RWPE2 (cell line): ENCODE measurements around the gene SPATA21.
"Not testable (repeated sequence)": the region's sequence is repeated elsewhere in the genome, so short reads cannot be mapped to it uniquely, and the experiment has no call there.

Experiments used
- ATAC-seq: fragments of 200-7000 bp; cut with Tn5 transposase; 3 replicates; pipeline ENCODE4 v1.9.1; 2021; ENCODE audit warnings: low read depth
- DNase-seq: peaks from one replicate; pipeline ENCODE4 v3.0.0-alpha.2; 2020; ENCODE audit warnings: low spot score
- H3K27ac ChIP-seq: fragments of 450-650 bp; 2 replicates; pipeline ENCODE4 v1.5.1; 2017; ENCODE audit warnings: mild to moderate bottlenecking; ENCODE audit not compliant: poor library complexity, severe bottlenecking
- H3K27me3 ChIP-seq: fragments of 250-450 bp; sonication (Bioruptor Pico); 2 replicates; pipeline ENCODE4 v1.5.1; 2021; ENCODE audit warnings: mild to moderate bottlenecking, moderate library complexity; ENCODE audit not compliant: insufficient read depth, poor library complexity, severe bottlenecking
- H3K36me3 ChIP-seq: fragments of 250-450 bp; sonication (Bioruptor Pico); 2 replicates; pipeline ENCODE4 v1.5.1; 2020; ENCODE audit warnings: low read depth, mild to moderate bottlenecking, moderate library complexity
- H3K4me1 ChIP-seq: fragments of 250-450 bp; sonication (Bioruptor Pico); 2 replicates; pipeline ENCODE4 v1.5.1; 2021; ENCODE audit warnings: mild to moderate bottlenecking, moderate library complexity; ENCODE audit not compliant: insufficient read depth, poor library complexity, severe bottlenecking
- H3K4me3 ChIP-seq: fragments of 250-450 bp; sonication (Bioruptor Pico); 2 replicates; pipeline ENCODE4 v1.5.1; 2021; ENCODE audit warnings: mild to moderate bottlenecking, moderate library complexity; ENCODE audit not compliant: severe bottlenecking
- H3K9me3 ChIP-seq: fragments of 250-450 bp; sonication (Bioruptor Pico); 2 replicates; pipeline ENCODE4 v1.5.1; 2021; ENCODE audit warnings: mild to moderate bottlenecking, moderate library complexity; ENCODE audit not compliant: severe bottlenecking
- TF ChIP-seq, protein P1 (sequence below): fragments of 450-650 bp; IDR thresholded peaks from one replicate; pipeline ENCODE4 v1.5.1; 2017; ENCODE audit warnings: mild to moderate bottlenecking, moderate library complexity; ENCODE audit not compliant: poor library complexity, severe bottlenecking

SPATA21 gene

GRCh38 chr1:16436946-16437474, at the start of gene SPATA21:
SPATA21 (minus strand) TSS chr1:16437424; CDS start chr1:16431371, 6,053 bp downstream.
- Histone ChIP-seq H3K4me1 (peaks cover 3% of the 10 kb centered on the region), H3K27ac (no peak within 1 kb of the TSS)
- TF ChIP-seq, protein P1, sequence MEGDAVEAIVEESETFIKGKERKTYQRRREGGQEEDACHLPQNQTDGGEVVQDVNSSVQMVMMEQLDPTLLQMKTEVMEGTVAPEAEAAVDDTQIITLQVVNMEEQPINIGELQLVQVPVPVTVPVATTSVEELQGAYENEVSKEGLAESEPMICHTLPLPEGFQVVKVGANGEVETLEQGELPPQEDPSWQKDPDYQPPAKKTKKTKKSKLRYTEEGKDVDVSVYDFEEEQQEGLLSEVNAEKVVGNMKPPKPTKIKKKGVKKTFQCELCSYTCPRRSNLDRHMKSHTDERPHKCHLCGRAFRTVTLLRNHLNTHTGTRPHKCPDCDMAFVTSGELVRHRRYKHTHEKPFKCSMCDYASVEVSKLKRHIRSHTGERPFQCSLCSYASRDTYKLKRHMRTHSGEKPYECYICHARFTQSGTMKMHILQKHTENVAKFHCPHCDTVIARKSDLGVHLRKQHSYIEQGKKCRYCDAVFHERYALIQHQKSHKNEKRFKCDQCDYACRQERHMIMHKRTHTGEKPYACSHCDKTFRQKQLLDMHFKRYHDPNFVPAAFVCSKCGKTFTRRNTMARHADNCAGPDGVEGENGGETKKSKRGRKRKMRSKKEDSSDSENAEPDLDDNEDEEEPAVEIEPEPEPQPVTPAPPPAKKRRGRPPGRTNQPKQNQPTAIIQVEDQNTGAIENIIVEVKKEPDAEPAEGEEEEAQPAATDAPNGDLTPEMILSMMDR: no peak

GRCh38 chr1:16487011-16487410, 49.8 kb upstream of the SPATA21 start:
- H3K27me3 ChIP-seq, H3K36me3 ChIP-seq, DNase-seq, H3K9me3 ChIP-seq, H3K4me1 ChIP-seq, ATAC-seq, H3K4me3 ChIP-seq, H3K27ac ChIP-seq: not testable (repeated sequence)

More at GRCh38 chr1:16436946-16437474, at the start of gene SPATA21:
- Histone ChIP-seq H3K27me3 (no peaks in the 10 kb centered on the region), H3K36me3 (peaks cover under 1% of the 10 kb centered on the region), H3K4me3 (no peak within 1 kb of the TSS), H3K9me3 (no peaks in the 10 kb centered on the region)
- DNase-seq (no peak), ATAC-seq (no peak)

DNA sequence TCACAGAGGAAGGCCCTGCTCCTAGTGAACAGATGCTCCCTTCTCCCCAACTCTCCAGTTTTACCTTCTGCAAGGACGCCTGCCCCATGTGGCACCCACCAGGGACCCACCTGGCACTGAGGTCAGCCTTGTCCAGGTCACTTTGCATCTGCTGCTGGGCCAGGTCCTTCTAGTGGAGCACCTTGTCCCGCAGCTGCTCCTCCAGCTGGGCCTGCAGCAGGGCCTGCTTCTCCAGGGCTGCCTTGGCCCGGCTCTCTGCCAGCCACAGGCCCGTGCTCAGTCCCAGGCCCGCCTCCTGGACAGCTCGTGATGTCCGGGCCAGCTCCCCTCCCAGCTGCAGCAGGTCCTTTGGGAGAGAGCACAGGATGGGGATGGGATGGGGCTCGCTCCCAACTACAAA, 49.1 kb upstream of the SPATA21 start:
- not testable (repeated sequence) for DNase-seq, H3K4me3 ChIP-seq, H3K27ac ChIP-seq, H3K27me3 ChIP-seq, H3K4me1 ChIP-seq, H3K36me3 ChIP-seq, H3K9me3 ChIP-seq
- ATAC-seq: peak; percentile 15; the same call in 1 of the 3 replicates

DNA sequence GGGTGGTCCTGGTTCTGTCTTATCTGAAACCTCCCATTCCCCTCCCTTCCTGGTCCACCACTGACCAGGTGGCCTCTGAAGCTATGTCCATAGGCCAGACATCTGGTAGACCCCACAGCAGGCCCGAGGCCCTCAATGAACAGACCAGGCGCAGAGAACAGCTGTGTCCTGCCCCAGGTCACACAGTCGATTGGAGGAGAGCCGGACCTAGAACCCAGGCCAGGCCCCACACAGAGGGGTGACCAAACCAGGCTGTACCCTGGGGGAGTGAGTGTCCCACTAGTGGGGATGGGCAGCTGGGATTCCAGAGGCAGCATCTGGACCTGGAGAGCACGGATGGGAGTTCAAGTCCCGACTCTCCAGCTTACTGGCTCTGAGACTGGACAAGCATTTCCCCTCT, 47.7 kb upstream of the SPATA21 start:
- H3K9me3 ChIP-seq: no peaks in the 10 kb centered on the region
- no peaks in the 10 kb centered on the region for H3K27me3 ChIP-seq
- H3K4me3 ChIP-seq: no peak overlapping the region
- no peak for DNase-seq
- TF ChIP-seq, protein P1: no peak
- ATAC-seq: no peak
- H3K27ac ChIP-seq: no peak overlapping the region
- no peaks in the 10 kb centered on the region for H3K4me1 ChIP-seq
- H3K36me3 ChIP-seq: peaks cover 7% of the 10 kb centered on the region

- no peaks in the 10 kb centered on the region for H3K9me3 ChIP-seq
- no peak overlapping the region for H3K4me3 ChIP-seq
- TF ChIP-seq, protein P1: no peak
- H3K27ac ChIP-seq: no peak overlapping the region
- ATAC-seq (no peak), DNase-seq (no peak)
- peaks cover 7% of the 10 kb centered on the region for H3K36me3 ChIP-seq
- H3K27me3 ChIP-seq: no peaks in the 10 kb centered on the region
- H3K4me1 ChIP-seq: no peaks in the 10 kb centered on the region
These were observed 47.2 kb upstream of the SPATA21 start for GRCh38 chr1:16484501-16484835.

DNA sequence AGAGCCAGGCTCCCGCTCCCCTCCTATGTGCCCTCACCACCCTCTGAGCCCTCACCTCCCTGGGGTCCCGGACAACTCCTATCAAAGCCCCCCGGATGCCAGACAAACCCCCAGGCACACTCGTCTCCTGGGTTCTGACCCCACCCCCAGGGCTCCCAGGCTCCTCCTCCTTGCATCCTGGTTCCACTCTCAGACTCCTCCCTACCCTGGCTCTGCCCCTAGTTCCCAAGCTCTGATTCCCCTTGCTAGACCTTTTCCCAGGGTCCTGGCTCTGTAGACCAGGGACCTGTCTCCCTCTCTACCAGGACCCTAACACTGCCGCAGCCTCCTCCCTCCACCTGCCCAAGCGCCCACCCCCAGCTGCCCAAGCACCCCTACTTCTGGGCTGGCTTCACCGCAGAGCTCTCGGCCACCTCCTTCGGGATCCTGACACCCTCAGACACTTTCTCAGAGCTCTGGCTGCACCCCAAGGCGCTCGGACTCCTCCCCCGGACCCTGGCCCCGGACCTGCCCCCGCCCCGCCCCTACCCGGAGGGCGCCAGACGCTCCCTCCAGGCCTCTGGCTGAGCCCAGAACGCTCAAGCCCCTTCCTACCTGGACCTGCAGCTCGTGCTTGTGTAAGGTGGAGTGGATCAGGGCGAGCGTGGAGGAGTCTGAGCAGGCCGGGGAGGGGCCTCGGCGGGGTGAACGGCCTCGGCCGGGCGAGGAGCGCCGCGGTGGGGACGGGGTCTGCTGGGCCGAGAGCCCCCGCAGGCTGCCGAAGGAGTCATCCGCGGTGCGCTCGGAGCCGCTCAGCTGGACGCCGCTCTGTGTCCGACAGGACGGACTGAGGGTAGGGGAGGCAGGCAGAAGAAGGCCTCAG, 46.6 kb upstream of the SPATA21 start:
- not testable (repeated sequence) for H3K27ac ChIP-seq, H3K4me1 ChIP-seq, H3K4me3 ChIP-seq, DNase-seq, H3K9me3 ChIP-seq, ATAC-seq, H3K27me3 ChIP-seq, H3K36me3 ChIP-seq

DNA sequence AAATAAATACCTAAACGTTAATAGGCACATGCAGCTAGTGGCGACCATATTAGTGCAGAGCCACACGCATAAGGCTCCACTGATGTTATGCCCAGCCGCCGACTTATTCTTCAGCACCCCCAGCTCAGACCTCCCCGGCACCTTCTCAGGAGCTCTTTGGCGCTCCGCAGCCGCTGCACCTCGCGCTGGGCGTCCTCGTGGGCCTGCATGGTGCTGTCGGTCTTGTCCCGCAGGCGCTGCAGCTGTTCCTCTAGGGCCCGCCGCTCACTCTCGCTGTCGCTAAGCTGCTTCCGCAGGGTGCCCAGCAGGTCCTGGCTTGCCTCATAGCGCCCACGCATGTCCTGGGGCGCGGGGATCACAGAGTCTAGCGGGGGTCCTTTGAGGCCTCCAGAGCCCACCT, 45.9 kb upstream of the SPATA21 start:
- DNase-seq, H3K27ac ChIP-seq, H3K9me3 ChIP-seq, ATAC-seq, H3K4me1 ChIP-seq, H3K27me3 ChIP-seq, H3K4me3 ChIP-seq, H3K36me3 ChIP-seq: not testable (repeated sequence)
